ENCODE measurements around the gene PKP1. TPM values are rescaled to one million over a fixed set of nuclear protein-coding genes. Genes with fewer than 3 reads are reported as not detected.

Gene PKP1
- total RNA-seq, 2 donors from 2014 or later: 2.3 TPM; not detected in 1

DNA sequence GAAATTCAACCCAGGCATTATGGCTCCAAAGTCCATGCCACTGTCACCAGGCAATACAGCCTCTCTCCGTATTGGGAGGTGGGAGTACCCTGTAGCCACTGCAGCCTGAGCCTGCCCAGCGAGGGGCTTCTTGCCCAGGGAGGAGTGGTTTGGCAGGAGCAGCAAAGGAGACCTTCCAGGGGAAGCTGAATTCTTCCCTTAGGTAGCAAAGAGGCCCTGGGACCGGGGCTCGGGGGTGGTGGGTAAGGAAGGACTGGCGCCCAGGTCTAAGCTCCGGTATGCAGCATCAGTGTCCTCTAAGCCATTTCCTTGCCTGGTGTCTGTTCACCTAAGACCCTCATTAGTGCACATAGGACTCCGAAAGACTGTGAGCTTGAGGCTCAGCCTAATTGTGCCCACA is 77.2 kb downstream of the PKP1 start:
- H3K4me3 ChIP-seq: no peak overlapping the region
- TF ChIP-seq, protein P1, sequence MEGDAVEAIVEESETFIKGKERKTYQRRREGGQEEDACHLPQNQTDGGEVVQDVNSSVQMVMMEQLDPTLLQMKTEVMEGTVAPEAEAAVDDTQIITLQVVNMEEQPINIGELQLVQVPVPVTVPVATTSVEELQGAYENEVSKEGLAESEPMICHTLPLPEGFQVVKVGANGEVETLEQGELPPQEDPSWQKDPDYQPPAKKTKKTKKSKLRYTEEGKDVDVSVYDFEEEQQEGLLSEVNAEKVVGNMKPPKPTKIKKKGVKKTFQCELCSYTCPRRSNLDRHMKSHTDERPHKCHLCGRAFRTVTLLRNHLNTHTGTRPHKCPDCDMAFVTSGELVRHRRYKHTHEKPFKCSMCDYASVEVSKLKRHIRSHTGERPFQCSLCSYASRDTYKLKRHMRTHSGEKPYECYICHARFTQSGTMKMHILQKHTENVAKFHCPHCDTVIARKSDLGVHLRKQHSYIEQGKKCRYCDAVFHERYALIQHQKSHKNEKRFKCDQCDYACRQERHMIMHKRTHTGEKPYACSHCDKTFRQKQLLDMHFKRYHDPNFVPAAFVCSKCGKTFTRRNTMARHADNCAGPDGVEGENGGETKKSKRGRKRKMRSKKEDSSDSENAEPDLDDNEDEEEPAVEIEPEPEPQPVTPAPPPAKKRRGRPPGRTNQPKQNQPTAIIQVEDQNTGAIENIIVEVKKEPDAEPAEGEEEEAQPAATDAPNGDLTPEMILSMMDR (IDR thresholded peaks at IDR 0.05): no peak
- H3K27ac ChIP-seq: peak overlapping the region in 1 of 2 donors; percentile 60
- no peaks in the 10 kb centered on the region for H3K9me3 ChIP-seq
- no peak for DNase-seq (ENCODE audit: low spot score)
- H3K27me3 ChIP-seq: no peaks in the 10 kb centered on the region
- H3K36me3 ChIP-seq: peaks cover 68% of the 10 kb centered on the region
- H3K4me1 ChIP-seq: peaks cover 0 to 7% of the 10 kb centered on the region in 2 donors

DNA sequence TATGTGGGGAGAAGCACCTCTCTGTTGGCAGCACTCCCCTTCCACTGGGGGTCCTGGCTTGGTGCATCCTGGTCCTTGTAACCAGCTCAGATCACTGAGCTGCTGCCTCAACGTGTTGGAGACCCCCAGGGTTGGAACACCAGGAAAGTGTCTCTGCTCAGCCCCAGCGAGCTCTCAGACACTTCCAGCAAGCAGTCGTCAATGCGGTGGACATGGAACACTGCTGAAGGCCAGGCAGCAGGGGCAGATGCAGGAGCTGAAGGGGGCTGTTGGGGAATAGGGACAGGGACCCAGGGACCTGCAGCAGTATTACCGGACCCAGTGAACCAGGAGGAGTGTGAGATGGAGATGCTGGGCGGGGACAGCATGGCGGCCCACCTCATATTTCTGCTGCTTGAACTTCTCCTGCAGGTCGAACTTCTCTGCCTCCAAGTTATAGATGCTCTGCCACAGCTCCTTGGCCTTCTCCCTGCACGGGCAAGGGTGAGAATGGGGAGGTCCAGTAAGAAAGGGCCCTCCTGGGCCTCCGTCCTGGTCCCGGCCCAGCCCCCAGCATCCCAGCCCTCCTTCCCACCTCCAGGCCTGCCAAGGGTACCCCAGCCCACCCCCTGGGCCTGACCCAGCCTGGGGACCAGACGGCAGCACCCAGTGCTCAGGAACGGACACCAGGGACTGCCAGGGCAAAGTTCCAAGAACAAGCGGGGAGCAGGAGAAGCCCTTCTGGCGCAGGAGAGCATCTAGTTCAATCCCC is 77.8 kb downstream of the PKP1 start:
- no peak for DNase-seq (ENCODE audit: low spot score)
- peaks cover 74% of the 10 kb centered on the region for H3K36me3 ChIP-seq

DNA sequence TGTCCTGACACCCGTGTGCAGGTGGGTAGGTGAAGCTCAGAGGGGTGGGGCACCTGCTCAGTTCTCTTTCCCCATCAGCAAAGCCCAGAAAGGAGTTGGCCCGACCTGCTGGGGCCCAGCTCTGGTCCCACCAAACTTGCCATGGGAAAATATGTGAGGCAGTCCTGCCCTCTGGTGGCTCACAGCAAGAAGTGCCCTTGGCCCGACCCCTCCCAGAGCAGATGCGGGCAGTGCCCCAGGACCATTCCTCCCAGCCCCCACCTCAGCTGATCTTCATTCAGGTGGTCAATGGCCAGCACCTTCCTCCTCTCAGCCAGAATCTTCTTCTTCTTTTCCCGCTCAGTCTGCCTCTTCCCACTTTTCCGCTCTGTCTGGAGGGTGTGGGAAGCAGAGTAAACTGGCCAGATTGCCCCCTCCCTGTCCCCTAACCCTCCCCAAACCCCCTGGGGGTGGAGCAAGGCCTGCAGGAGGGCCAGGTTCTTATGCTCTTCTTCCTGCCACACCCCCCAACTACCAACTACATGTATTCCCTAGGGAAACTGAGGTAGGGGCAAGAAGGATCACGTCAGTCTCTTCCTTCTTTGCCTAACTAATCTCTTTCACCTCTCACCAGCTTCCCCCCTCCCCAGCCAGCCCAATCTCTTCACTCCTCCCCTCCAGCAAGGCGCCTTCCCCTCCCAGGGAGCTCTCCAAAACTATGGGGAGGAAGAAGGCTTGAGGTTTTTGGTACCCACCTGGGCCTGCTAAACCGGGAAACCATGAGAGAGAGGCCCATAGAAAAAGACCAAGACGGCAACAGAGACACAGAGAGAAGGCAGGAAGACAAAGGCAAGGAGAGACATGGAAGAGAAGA is 78.6 kb downstream of the PKP1 start:
- no peaks in the 10 kb centered on the region for H3K9me3 ChIP-seq
- TF ChIP-seq, protein P1 (IDR thresholded peaks at IDR 0.05): peak; percentile 41 to 82
- H3K4me3 ChIP-seq: no peak overlapping the region
- H3K27ac ChIP-seq: peak overlapping the region; percentile 43 to 45
- H3K4me1 ChIP-seq: peaks cover 0 to 7% of the 10 kb centered on the region in 2 donors
- H3K36me3 ChIP-seq: peaks cover 82% of the 10 kb centered on the region
- no peaks in the 10 kb centered on the region for H3K27me3 ChIP-seq
- DNase-seq (ENCODE audit: low spot score): no peak

More for the DNA sequence above, 77.8 kb downstream of the PKP1 start:
- Histone ChIP-seq H3K27ac (peak overlapping the region; percentile 43 to 45), H3K27me3 (no peaks in the 10 kb centered on the region), H3K9me3 (no peaks in the 10 kb centered on the region), H3K4me3 (no peak overlapping the region), H3K4me1 (peaks cover 0 to 7% of the 10 kb centered on the region in 2 donors)
- TF ChIP-seq, protein P1 (IDR thresholded peaks at IDR 0.05): no peak

DNA sequence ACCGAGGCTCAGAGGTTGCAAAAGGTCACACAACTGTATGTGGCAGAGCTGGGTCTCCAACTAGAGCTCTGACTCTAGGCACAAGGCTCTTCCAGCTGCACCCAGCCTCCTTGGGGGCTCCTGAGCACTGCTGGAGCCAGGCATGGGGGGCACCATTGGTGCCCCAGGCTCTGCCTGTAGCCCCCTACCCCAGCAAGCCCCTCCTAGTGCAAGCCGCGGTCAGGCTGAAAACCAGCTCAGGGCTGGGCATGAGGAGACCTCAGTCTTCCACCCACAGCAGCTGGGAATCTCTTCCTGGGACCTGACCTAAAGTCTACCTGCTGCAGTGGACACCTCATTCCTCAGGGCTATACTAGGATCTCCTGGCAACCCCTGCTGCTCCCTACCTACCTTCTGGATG is 79.6 kb downstream of the PKP1 start:
- peaks cover 92% of the 10 kb centered on the region for H3K36me3 ChIP-seq
- H3K9me3 ChIP-seq: no peaks in the 10 kb centered on the region
- no peak overlapping the region for H3K4me3 ChIP-seq
- DNase-seq (ENCODE audit: low spot score): no peak
- TF ChIP-seq, protein P1 (IDR thresholded peaks at IDR 0.05): no peak
- no peaks in the 10 kb centered on the region for H3K27me3 ChIP-seq
- no peak overlapping the region for H3K27ac ChIP-seq
- peaks cover 0 to 7% of the 10 kb centered on the region in 2 donors for H3K4me1 ChIP-seq

DNA sequence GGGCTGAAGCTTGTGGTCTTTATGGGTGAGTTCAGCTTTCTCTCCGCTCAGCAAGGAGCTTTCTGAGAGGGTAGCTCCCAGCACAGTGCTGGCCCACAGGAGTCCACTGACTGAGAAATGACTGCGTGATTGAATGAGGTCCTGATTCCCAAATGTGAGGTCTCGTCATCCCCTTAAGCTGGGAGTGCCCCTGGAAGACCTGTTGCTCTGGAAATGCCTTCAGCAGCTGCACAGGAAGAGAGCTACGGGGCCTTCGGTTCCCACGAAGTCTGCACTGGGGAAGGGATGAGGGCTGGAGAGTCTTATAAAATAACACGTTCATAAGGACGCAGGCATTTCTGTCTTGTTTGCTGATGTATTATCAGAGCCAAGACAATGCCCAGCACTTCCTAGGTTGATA is 80.2 kb downstream of the PKP1 start:
- Histone ChIP-seq H3K9me3 (no peaks in the 10 kb centered on the region), H3K4me1 (peaks cover 0 to 7% of the 10 kb centered on the region in 2 donors)

More for the DNA sequence above, 80.2 kb downstream of the PKP1 start:
- no peak for DNase-seq (ENCODE audit: low spot score)
- H3K27ac ChIP-seq: no peak overlapping the region
- H3K4me3 ChIP-seq: no peak overlapping the region
- no peaks in the 10 kb centered on the region for H3K27me3 ChIP-seq
- TF ChIP-seq, protein P1 (IDR thresholded peaks at IDR 0.05): no peak
- peaks cover 98% of the 10 kb centered on the region for H3K36me3 ChIP-seq
